H9 (cell line): ENCODE results near the gene TMEM187. TPM values are rescaled to one million over a fixed set of nuclear protein-coding genes. Genes with fewer than 3 reads are reported as not detected.

Experiments used
- DNase-seq: peaks from one replicate; pipeline ENCODE4 v3.0.0-alpha.2; 2017
- H2AFZ ChIP-seq: one replicate; pipeline ENCODE4 v1.6.1; 2013; ENCODE audit warnings: mild to moderate bottlenecking, low read length, control low read depth, moderate library complexity
- H2AK5ac ChIP-seq: 2 replicates; pipeline ENCODE4 v1.6.1; 2013; ENCODE audit warnings: low read length, control low read depth, mixed read lengths; ENCODE audit not compliant: insufficient read length
- H2BK120ac ChIP-seq: one replicate; pipeline ENCODE4 v1.6.1; 2013; ENCODE audit warnings: low read depth, mild to moderate bottlenecking, low read length, control low read depth, inconsistent platforms; ENCODE audit not compliant: poor library complexity, severe bottlenecking
- H2BK12ac ChIP-seq: 2 replicates; pipeline ENCODE4 v1.6.1; 2013; ENCODE audit warnings: low read length, control low read depth, mixed read lengths, low read depth; ENCODE audit not compliant: insufficient read length
- H2BK15ac ChIP-seq: 2 replicates; pipeline ENCODE4 v1.6.1; 2013; ENCODE audit warnings: low read depth, low read length, control low read depth
- H2BK20ac ChIP-seq: one replicate; pipeline ENCODE4 v1.6.1; 2013; ENCODE audit warnings: low read depth, mild to moderate bottlenecking, low read length, control low read depth, inconsistent platforms; ENCODE audit not compliant: poor library complexity, severe bottlenecking
- H2BK5ac ChIP-seq: 2 replicates; pipeline ENCODE4 v1.6.1; 2013; ENCODE audit warnings: low read length, control low read depth, mixed read lengths; ENCODE audit not compliant: insufficient read length
- H3K14ac ChIP-seq: 2 replicates; pipeline ENCODE4 v1.6.1; 2013; ENCODE audit warnings: low read length, control low read depth; ENCODE audit not compliant: insufficient read depth
- H3K18ac ChIP-seq: 2 replicates; pipeline ENCODE4 v1.6.1; 2013; ENCODE audit warnings: low read depth, mild to moderate bottlenecking, mixed read lengths, low read length, control low read depth; ENCODE audit not compliant: insufficient read length
- H3K23ac ChIP-seq: 2 replicates; pipeline ENCODE4 v1.6.1; 2013; ENCODE audit warnings: low read length, control low read depth, mixed read lengths, low read depth; ENCODE audit not compliant: insufficient read length
- H3K23me2 ChIP-seq: 2 replicates; pipeline ENCODE4 v1.6.1; 2013; ENCODE audit warnings: low read depth, mild to moderate bottlenecking, mixed read lengths, low read length, control low read depth; ENCODE audit not compliant: insufficient read length, poor library complexity, severe bottlenecking
- H3K27ac ChIP-seq: 2 replicates; pipeline ENCODE4 v1.5.1; 2013; ENCODE audit warnings: low read length, control low read depth, mixed read lengths, low read depth; ENCODE audit not compliant: insufficient read length
- H3K27me3 ChIP-seq: 2 replicates; pipeline ENCODE4 v1.6.1; 2013; ENCODE audit warnings: low read length, control low read depth, inconsistent platforms; ENCODE audit not compliant: insufficient read depth
- H3K4ac ChIP-seq: 2 replicates; pipeline ENCODE4 v1.6.1; 2013; ENCODE audit warnings: low read depth, mild to moderate bottlenecking, control low read depth, inconsistent platforms, low read length, moderate library complexity
- H3K4me1 ChIP-seq: 2 replicates; pipeline ENCODE4 v1.6.1; 2013; ENCODE audit warnings: low read length, control low read depth, inconsistent platforms; ENCODE audit not compliant: insufficient read depth
- H3K4me2 ChIP-seq: 2 replicates; pipeline ENCODE4 v1.6.1; 2013; ENCODE audit warnings: low read length, control low read depth, mixed read lengths; ENCODE audit not compliant: insufficient read length, insufficient read depth
- H3K56ac ChIP-seq: 2 replicates; pipeline ENCODE4 v1.6.1; 2013; ENCODE audit warnings: low read depth, mild to moderate bottlenecking, mixed read lengths, low read length, control low read depth; ENCODE audit not compliant: insufficient read length
- H3K79me1 ChIP-seq: 2 replicates; pipeline ENCODE4 v1.6.1; 2013; ENCODE audit warnings: low read depth, mild to moderate bottlenecking, moderate library complexity, low read length, control low read depth, inconsistent platforms; ENCODE audit not compliant: insufficient read depth, poor library complexity, severe bottlenecking
- H3K79me2 ChIP-seq: 2 replicates; pipeline ENCODE4 v1.6.1; 2013; ENCODE audit warnings: low read length, control low read depth, inconsistent platforms; ENCODE audit not compliant: insufficient read depth
- H3K9ac ChIP-seq: 2 replicates; pipeline ENCODE4 v1.6.1; 2013; ENCODE audit warnings: low read length, control low read depth, mixed read lengths; ENCODE audit not compliant: insufficient read length; ENCODE audit errors: extremely low read depth
- H3K9me3 ChIP-seq: one replicate; pipeline ENCODE4 v1.6.1; 2013; ENCODE audit warnings: low read depth, low read length, inconsistent platforms; ENCODE audit not compliant: control insufficient read depth
- H3T11ph ChIP-seq: one replicate; pipeline ENCODE4 v1.6.1; 2013; ENCODE audit warnings: mild to moderate bottlenecking, low read length, control low read depth, inconsistent platforms
- H4K20me1 ChIP-seq: one replicate; pipeline ENCODE4 v1.6.1; 2013; ENCODE audit not compliant: control insufficient read depth, insufficient read length, insufficient read depth
- H4K5ac ChIP-seq: 2 replicates; pipeline ENCODE4 v1.6.1; 2013; ENCODE audit warnings: low read depth, mild to moderate bottlenecking, mixed read lengths, low read length, control low read depth; ENCODE audit not compliant: insufficient read length
- H4K8ac ChIP-seq: replicated peaks from 2 replicates; pipeline ENCODE4 v1.6.1; 2013; ENCODE audit warnings: low read length, control low read depth, mixed read lengths, low read depth; ENCODE audit not compliant: insufficient read length
- H4K91ac ChIP-seq: 2 replicates; pipeline ENCODE4 v1.6.1; 2013; ENCODE audit warnings: low read depth, mild to moderate bottlenecking, moderate library complexity, mixed read lengths, low read length, control low read depth; ENCODE audit not compliant: insufficient read length
- H3K27ac Mint-ChIP-seq, 3 experiments: 2 replicates in 2 of 3; 3 replicates in 1 of 3; pipeline ENCODE4 v1.8.0; 2020 to 2021; ENCODE audit warnings: mixed read lengths in 3 of 3, mild to moderate bottlenecking in 1 of 3, moderate library complexity in 1 of 3
- H3K27me3 Mint-ChIP-seq: 2 replicates; pipeline ENCODE4 v1.8.0; 2021; ENCODE audit warnings: low read depth, mild to moderate bottlenecking, moderate library complexity, mixed read lengths
- H3K36me3 Mint-ChIP-seq, 3 experiments: 2 replicates in 2 of 3; 3 replicates in 1 of 3; pipeline ENCODE4 v1.8.0; 2020 to 2021; ENCODE audit warnings: low read depth in 3 of 3, mixed read lengths in 3 of 3; ENCODE audit not compliant: insufficient read depth in 1 of 3
- H3K4me1 Mint-ChIP-seq, 2 experiments: 2 replicates each; pipeline ENCODE4 v1.8.0; 2020; ENCODE audit warnings: mixed read lengths in 2 of 2
- H3K4me3 Mint-ChIP-seq, 2 experiments: 2 replicates in 1 of 2; 3 replicates in 1 of 2; pipeline ENCODE4 v1.8.0; 2020 to 2021; ENCODE audit warnings: mild to moderate bottlenecking in 2 of 2, mixed read lengths in 2 of 2, moderate library complexity in 1 of 2
- H3K9me3 Mint-ChIP-seq, 2 experiments: 2 replicates in 1 of 2; 3 replicates in 1 of 2; pipeline ENCODE4 v1.8.0; 2020; ENCODE audit warnings: mild to moderate bottlenecking in 2 of 2, mixed read lengths in 2 of 2, moderate library complexity in 1 of 2
- CTCF ChIP-seq: fragments of 200-600 bp; sonication (generic); conservative IDR thresholded peaks from 3 replicates; pipeline ENCODE4 v1.8.0; 2021; ENCODE audit warnings: antibody characterized with exemption, mild to moderate bottlenecking
- WGBS: extraction: QIAGEN DNeasy Blood & Tissue Kit; methylation state at CpG from one replicate; pipeline ENCODE4 v1.1.7; 2013; ENCODE audit warnings: missing lambda C conversion rate, low lambda C conversion rate, mixed read lengths; ENCODE audit not compliant: insufficient read length; ENCODE audit errors: extremely low coverage; 5-methylcytosine and 5-hydroxymethylcytosine counted together
- total RNA-seq: library from RNA; stranded (reverse); gene quantifications from 2 replicates; pipeline ENCODE4 v1.2.1, GENCODE V29; 2021

Gene TMEM187
- total RNA-seq, 1 experiment from 2014 or later = 2.7 TPM

- H3K23ac ChIP-seq = no peak overlapping the region
- H3K23me2 ChIP-seq = peaks cover 14% of the 10 kb centered on the region
- Mint-ChIP-seq H3K27me3 (no peaks in the 10 kb centered on the region), H3K36me3 (peaks cover 3 to 9% (median 4%) of the 10 kb centered on the region in 3 experiments; a peak in 6 of 7 replicates), H3K4me3 (peak overlapping the region; percentile 10 to 94), H3K9me3 (peaks cover 4 to 11% of the 10 kb centered on the region in 2 experiments; a peak in 4 of 5 replicates), H3K27ac (peak overlapping the region in 2 of 3 experiments; percentile 36 to 79; a peak in 2 of 7 replicates), H3K4me1 (peaks cover 15 to 21% of the 10 kb centered on the region in 2 experiments)
- H3K14ac ChIP-seq = no peak overlapping the region
- no peak overlapping the region for H2BK120ac ChIP-seq
- no peak overlapping the region for H4K5ac ChIP-seq
- H4K91ac ChIP-seq = no peak overlapping the region
- TF ChIP-seq CTCF = no peak
- H3K27me3 ChIP-seq = no peaks in the 10 kb centered on the region
- H3K9me3 ChIP-seq = no peaks in the 10 kb centered on the region
- DNase-seq = peak; percentile 20
- H3K27ac ChIP-seq = no peak overlapping the region
- no peak overlapping the region for H2BK12ac ChIP-seq
- H2BK15ac ChIP-seq = no peak overlapping the region
- H3K56ac ChIP-seq = no peak overlapping the region
- peak overlapping the region; percentile 48 for H3K4me2 ChIP-seq
- peaks cover 6% of the 10 kb centered on the region; the same call in 1 of the 2 replicates for H3K79me2 ChIP-seq
- no peak overlapping the region for H3K4ac ChIP-seq
- WGBS = no CpG with 5 or more reads among the region's 14 CpGs
- H3K9ac ChIP-seq = no peak overlapping the region
- no peak overlapping the region for H2BK5ac ChIP-seq
- no peak overlapping the region for H2AK5ac ChIP-seq
- H3K18ac ChIP-seq = no peak overlapping the region
- no peaks in the 10 kb centered on the region for H3K79me1 ChIP-seq
- no peak overlapping the region for H2BK20ac ChIP-seq
- no peaks in the 10 kb centered on the region for H3K4me1 ChIP-seq
- no peak overlapping the region for H2AFZ ChIP-seq
- no peak overlapping the region for H3T11ph ChIP-seq
- no peak overlapping the region for H4K8ac ChIP-seq
- no peaks in the 10 kb centered on the region for H4K20me1 ChIP-seq
These were observed 1.6 kb downstream of the TMEM187 start for GRCh38 chrX:153974003-153974725.
